HCT116 (cell line): ENCODE results near the gene ARMH1. TPM values are rescaled to one million over a fixed set of nuclear protein-coding genes. Genes with fewer than 3 reads are reported as not detected.

ENCODE experiments used
- ATAC-seq: fragments of 200-7000 bp; cut with Tn5 transposase; 2 replicates; pipeline ENCODE4 v1.9.1; 2020; ENCODE audit warnings: mild to moderate bottlenecking, moderate library complexity
- BruUV-seq: library from RNA; stranded (reverse); fragments of 400-500 nt; replicated peaks from 2 replicates; lab custom pipeline; 2021; lab: Mats Ljungman, UMichigan
- CTCF ChIA-PET: fragments of 300-600 bp; sonication (Branson Sonifier 250); formaldehyde crosslinking; loops from one replicate; lab custom pipeline; 2021; ENCODE audit warnings: antibody characterized with exemption; lab: Charles Lee
- POLR2A ChIA-PET: fragments of 300-600, 350-600 bp; sonication (Branson Sonifier 250); formaldehyde crosslinking; loops from one replicate; lab custom pipeline; 2021; ENCODE audit warnings: antibody characterized with exemption; lab: Charles Lee
- RAD21 ChIA-PET, 2 experiments: fragments of 300-600 bp; sonication (Branson Sonifier 250); formaldehyde crosslinking; loops; one replicate each; lab custom pipeline; 2023; ENCODE audit warnings: low total read pairs in 2 of 2; ENCODE audit not compliant: uncharacterized antibody in 2 of 2, unreplicated experiment in 2 of 2, low non-redundant PET in 1 of 2; lab: Charles Lee
- DNase-seq: peaks from one replicate; pipeline ENCODE4 v3.0.0-alpha.2; 2010; ENCODE audit warnings: low read depth, low spot score
- H2AFZ ChIP-seq: fragments of 200-600 bp; shearing (Covaris generic), sonication (generic); 2 replicates; pipeline ENCODE4 v1.6.1; 2017; ENCODE audit warnings: low read depth, mixed run types, mixed read lengths, antibody characterized with exemption, low read length; ENCODE audit not compliant: poor library complexity, severe bottlenecking
- H3K27ac ChIP-seq: 2 replicates; pipeline ENCODE4 v1.5.1; 2012; ENCODE audit warnings: low read depth, low read length
- H3K27me3 ChIP-seq: fragments of 200-600 bp; sonication (generic); 2 replicates; pipeline ENCODE4 v1.6.1; 2016; ENCODE audit warnings: mixed run types, low read length, mixed read lengths; ENCODE audit not compliant: insufficient read depth
- H3K36me3 ChIP-seq, 2 experiments: fragments of 200-500 bp in 1 of 2; fragments of 200-600 bp in 1 of 2; sonication (Bioruptor generic) in 1 of 2; sonication (generic) in 1 of 2; 2 replicates each; pipeline versions ENCODE4 v1.5.1 to v1.6.1; 2014 to 2016; ENCODE audit warnings: low read length in 2 of 2, inconsistent platforms in 1 of 2, mixed read lengths in 1 of 2, mixed run types in 1 of 2; ENCODE audit not compliant: insufficient read depth in 2 of 2, control insufficient read depth in 1 of 2
- H3K4me1 ChIP-seq, 2 experiments: fragments of 200-600 bp in 1 of 2; sonication (generic) in 1 of 2; 2 replicates each; pipeline versions ENCODE4 v1.5.1 to v1.6.1; 2012 to 2017; ENCODE audit warnings: low read length in 2 of 2, inconsistent platforms in 1 of 2, mild to moderate bottlenecking in 1 of 2, mixed read lengths in 1 of 2, mixed run types in 1 of 2, moderate library complexity in 1 of 2; ENCODE audit not compliant: insufficient read depth in 2 of 2, control insufficient read depth in 1 of 2
- H3K4me2 ChIP-seq: fragments of 200-600 bp; sonication (generic); 2 replicates; pipeline ENCODE4 v1.6.1; 2017; ENCODE audit warnings: mixed run types, low read length, mixed read lengths
- H3K4me3 ChIP-seq, 2 experiments: fragments of 200-600 bp in 1 of 2; sonication (generic) in 1 of 2; replicated peaks in 1 of 2; 2 replicates each; pipeline ENCODE4 v1.5.1; 2011 to 2016; ENCODE audit warnings: low read length in 2 of 2, control low read depth in 1 of 2, low read depth in 1 of 2, mild to moderate bottlenecking in 1 of 2, mixed read lengths in 1 of 2, mixed run types in 1 of 2
- H3K79me2 ChIP-seq: fragments of 200-600 bp; sonication (generic); 2 replicates; pipeline ENCODE4 v1.6.1; 2017; ENCODE audit warnings: mild to moderate bottlenecking, mixed run types, low read length, moderate library complexity, mixed read lengths; ENCODE audit not compliant: insufficient read depth
- H3K9ac ChIP-seq: fragments of 200-600 bp; sonication (generic); 2 replicates; pipeline ENCODE4 v1.6.1; 2016; ENCODE audit warnings: low read length, mixed read lengths
- H3K9me2 ChIP-seq: fragments of 200-600 bp; sonication (generic), shearing (Covaris generic); 2 replicates; pipeline ENCODE4 v1.6.1; 2017; ENCODE audit warnings: mixed run types, mild to moderate bottlenecking, moderate library complexity; ENCODE audit not compliant: insufficient read depth
- H3K9me3 ChIP-seq, 2 experiments: fragments of 200-500 bp in 1 of 2; fragments of 200-600 bp in 1 of 2; sonication (Bioruptor generic) in 1 of 2; sonication (generic) in 1 of 2; 2 replicates each; pipeline ENCODE4 v1.6.1; 2014 to 2017; ENCODE audit warnings: low read length in 2 of 2, mixed read lengths in 2 of 2, inconsistent platforms in 1 of 2, low read depth in 1 of 2, mild to moderate bottlenecking in 1 of 2, mixed run types in 1 of 2, moderate library complexity in 1 of 2; ENCODE audit not compliant: control insufficient read depth in 1 of 2, insufficient read depth in 1 of 2
- H4K20me1 ChIP-seq: fragments of 200-600 bp; sonication (generic), shearing (Covaris generic); 2 replicates; pipeline ENCODE4 v1.6.1; 2017; ENCODE audit warnings: mixed run types, mild to moderate bottlenecking, moderate library complexity; ENCODE audit not compliant: insufficient read depth
- EGR1 ChIP-seq: IDR thresholded peaks from 2 replicates; pipeline ENCODE4 v1.6.1; 2012; ENCODE audit warnings: low read depth
- EZH2phosphoT487 ChIP-seq: fragments of 200-600 bp; IDR thresholded peaks from 2 replicates; pipeline ENCODE4 v1.6.1; 2018; ENCODE audit warnings: antibody characterized with exemption, borderline replicate concordance
- POLR2A ChIP-seq: IDR thresholded peaks from 2 replicates; pipeline ENCODE4 v1.7.0; 2011; ENCODE audit warnings: borderline replicate concordance; ENCODE audit not compliant: insufficient read depth, insufficient read length; ENCODE audit errors: extremely low read depth
- POLR2AphosphoS5 ChIP-seq: IDR thresholded peaks from 2 replicates; pipeline ENCODE4 v1.6.1; 2011; ENCODE audit warnings: mild to moderate bottlenecking, low read depth, low read length, moderate library complexity
- RAD21 ChIP-seq: IDR thresholded peaks from 2 replicates; pipeline ENCODE4 v1.6.1; 2012; ENCODE audit warnings: low read depth, mild to moderate bottlenecking
- SP1 ChIP-seq: IDR thresholded peaks from 2 replicates; pipeline ENCODE4 v1.6.1; 2012; ENCODE audit warnings: low read depth
- TCF7L2 ChIP-seq: IDR thresholded peaks from 2 replicates; pipeline ENCODE4 v1.7.0; 2011; ENCODE audit warnings: borderline replicate concordance, inconsistent platforms; ENCODE audit not compliant: insufficient read depth, insufficient read length; ENCODE audit errors: extremely low read depth
- YY1 ChIP-seq: IDR thresholded peaks from 2 replicates; pipeline ENCODE4 v1.6.1; 2011; ENCODE audit warnings: low read length, low read depth, moderate library complexity, mild to moderate bottlenecking; ENCODE audit not compliant: insufficient replicate concordance; ENCODE audit errors: extremely low read depth
- ZFX ChIP-seq: fragments of 450-650 bp; IDR thresholded peaks from 2 replicates; pipeline ENCODE4 v1.6.1; 2017
- intact Hi-C: fragments of 100-400 bp; cut with micrococcal nuclease; formaldehyde crosslinking; loops from 2 replicates; pipeline ENCODE4 v1.10.0; 2022
- total RNA-seq: library from RNA; stranded (reverse); gene quantifications from one replicate; pipeline ENCODE4 v1.2.1, GENCODE V29; 2021; ENCODE audit not compliant: unreplicated experiment
- TF ChIP-seq, protein P1 (sequence below): IDR thresholded peaks from 2 replicates; pipeline ENCODE4 v1.6.1; 2012; ENCODE audit warnings: low read depth

ARMH1 gene
- total RNA-seq, 1 experiment from 2014 or later = 3.2 TPM

DNA sequence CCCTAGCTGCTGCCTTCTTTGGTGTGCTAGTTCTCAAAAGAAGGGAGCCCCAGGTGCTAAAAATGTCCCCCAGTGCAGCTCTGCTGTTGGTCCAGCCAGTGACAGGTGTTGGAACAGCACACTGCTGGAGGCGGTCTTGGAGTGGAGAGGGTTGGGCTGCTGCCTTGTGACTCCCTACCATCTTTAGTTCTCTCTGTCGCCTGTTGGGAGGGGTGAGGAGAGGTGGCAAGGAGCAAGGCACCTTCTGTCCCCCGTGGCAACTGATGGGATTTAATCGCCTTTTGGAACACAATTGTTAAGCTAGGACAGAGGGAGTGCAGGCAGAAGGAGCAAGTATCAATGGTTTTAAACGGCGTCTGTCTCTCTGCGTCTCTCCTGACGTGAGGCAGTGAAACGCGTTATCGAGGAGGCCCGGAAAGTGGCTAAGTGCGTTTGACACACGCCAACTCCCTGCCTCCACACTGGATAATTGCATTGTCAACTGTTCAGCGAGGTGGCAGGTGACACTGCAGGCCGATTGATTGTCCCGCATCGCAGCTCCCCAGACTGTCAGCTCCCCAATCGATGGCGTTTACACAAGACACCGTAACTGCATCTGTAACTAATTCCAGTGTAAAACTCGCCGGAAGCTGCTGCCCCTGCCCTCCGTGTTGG, 34.2 kb upstream of the ARMH1 start (continued):
- TF ChIP-seq, protein P1, sequence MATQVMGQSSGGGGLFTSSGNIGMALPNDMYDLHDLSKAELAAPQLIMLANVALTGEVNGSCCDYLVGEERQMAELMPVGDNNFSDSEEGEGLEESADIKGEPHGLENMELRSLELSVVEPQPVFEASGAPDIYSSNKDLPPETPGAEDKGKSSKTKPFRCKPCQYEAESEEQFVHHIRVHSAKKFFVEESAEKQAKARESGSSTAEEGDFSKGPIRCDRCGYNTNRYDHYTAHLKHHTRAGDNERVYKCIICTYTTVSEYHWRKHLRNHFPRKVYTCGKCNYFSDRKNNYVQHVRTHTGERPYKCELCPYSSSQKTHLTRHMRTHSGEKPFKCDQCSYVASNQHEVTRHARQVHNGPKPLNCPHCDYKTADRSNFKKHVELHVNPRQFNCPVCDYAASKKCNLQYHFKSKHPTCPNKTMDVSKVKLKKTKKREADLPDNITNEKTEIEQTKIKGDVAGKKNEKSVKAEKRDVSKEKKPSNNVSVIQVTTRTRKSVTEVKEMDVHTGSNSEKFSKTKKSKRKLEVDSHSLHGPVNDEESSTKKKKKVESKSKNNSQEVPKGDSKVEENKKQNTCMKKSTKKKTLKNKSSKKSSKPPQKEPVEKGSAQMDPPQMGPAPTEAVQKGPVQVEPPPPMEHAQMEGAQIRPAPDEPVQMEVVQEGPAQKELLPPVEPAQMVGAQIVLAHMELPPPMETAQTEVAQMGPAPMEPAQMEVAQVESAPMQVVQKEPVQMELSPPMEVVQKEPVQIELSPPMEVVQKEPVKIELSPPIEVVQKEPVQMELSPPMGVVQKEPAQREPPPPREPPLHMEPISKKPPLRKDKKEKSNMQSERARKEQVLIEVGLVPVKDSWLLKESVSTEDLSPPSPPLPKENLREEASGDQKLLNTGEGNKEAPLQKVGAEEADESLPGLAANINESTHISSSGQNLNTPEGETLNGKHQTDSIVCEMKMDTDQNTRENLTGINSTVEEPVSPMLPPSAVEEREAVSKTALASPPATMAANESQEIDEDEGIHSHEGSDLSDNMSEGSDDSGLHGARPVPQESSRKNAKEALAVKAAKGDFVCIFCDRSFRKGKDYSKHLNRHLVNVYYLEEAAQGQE = no peak
- TF ChIP-seq POLR2AphosphoS5 (no peak), EZH2phosphoT487 (no peak)
- TF ChIP-seq, all 23 proteins: peak for 0

DNA sequence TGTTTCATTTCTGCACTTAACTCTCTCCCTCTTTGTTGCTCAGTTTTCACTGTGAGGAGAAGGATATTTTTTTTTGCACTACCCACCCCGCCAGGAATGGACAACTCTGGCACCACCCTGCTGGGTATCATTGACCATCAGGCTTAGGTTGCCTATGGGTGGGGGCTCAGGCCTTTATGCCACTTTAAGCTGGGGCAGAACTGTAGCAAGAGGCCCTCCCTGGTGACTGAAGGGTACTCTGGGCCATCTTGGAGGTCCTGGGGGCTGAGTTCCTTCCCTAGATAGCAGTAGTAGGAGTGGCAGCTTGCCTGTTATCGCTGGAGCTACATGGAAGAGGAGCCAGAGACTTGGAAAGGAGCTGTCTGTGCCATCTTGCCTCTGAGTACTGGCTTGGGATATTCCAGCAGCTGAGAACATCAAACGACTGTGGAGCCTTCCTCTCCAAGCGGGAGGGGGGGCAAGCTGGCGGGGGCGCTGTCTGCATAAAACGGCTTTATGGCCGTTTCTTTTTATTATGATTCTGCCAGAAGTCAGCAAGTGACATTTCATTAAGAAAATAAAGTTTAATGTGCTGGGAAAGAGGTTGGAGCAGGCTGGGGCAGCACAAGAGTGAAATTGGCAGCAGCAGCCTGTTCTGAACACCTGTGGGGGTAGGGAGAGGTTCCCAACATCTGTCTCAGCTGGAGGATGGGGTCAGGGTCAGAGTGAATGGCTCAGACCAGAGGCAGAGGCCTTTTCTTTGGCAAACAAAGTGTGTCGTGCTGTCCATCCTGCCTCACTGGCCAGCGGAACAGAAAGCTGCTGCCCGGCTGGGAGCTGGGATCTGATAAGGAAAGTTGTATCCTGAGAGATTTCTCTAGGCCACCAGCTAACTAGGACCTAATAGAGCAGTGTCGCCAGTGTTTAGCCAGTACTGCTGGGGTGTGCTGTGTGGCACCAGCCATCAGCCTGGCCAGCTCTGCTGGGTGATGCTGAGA, 33.1 kb upstream of the ARMH1 start:
- H3K36me3 ChIP-seq = peaks cover 19 to 47% of the 10 kb centered on the region in 2 experiments; a peak in 3 of 4 replicates
- no peaks in the 10 kb centered on the region for H3K4me1 ChIP-seq
- ATAC-seq (no peak), DNase-seq (no peak)
- RAD21 ChIA-PET = no interaction called here
- no TSS peak for BruUV-seq
- no peaks in the 10 kb centered on the region for H3K27me3 ChIP-seq
- TF ChIP-seq TCF7L2 (no peak), RAD21 (no peak), EGR1 (no peak), YY1 (no peak), POLR2A (no peak), EZH2phosphoT487 (no peak), SP1 (no peak), ZFX (no peak), POLR2AphosphoS5 (no peak)
- TF ChIP-seq, protein P1 = no peak
- no peaks in the 10 kb centered on the region for H3K9me2 ChIP-seq
- POLR2A ChIA-PET = interaction anchor here (0.8 kb wide), 1 partner anchor 569 kb away, joined by 3 read pairs; no protein-coding TSS in a partner anchor
- H4K20me1 ChIP-seq = no peaks in the 10 kb centered on the region
- intact Hi-C loops = no loop called here
- CTCF ChIA-PET = interaction anchor here (2.7 kb wide), 1 partner anchor 11 kb away, joined by 10 read pairs; no protein-coding TSS in a partner anchor
- H3K27ac ChIP-seq = no peak overlapping the region
- H2AFZ ChIP-seq = no peak overlapping the region
- no peaks in the 10 kb centered on the region for H3K9me3 ChIP-seq
- no peak overlapping the region for H3K4me2 ChIP-seq
- H3K9ac ChIP-seq = no peak overlapping the region
- no peaks in the 10 kb centered on the region for H3K79me2 ChIP-seq
- H3K4me3 ChIP-seq = no peak overlapping the region
